ENCODE measurements around the gene CCNY.

DNA sequence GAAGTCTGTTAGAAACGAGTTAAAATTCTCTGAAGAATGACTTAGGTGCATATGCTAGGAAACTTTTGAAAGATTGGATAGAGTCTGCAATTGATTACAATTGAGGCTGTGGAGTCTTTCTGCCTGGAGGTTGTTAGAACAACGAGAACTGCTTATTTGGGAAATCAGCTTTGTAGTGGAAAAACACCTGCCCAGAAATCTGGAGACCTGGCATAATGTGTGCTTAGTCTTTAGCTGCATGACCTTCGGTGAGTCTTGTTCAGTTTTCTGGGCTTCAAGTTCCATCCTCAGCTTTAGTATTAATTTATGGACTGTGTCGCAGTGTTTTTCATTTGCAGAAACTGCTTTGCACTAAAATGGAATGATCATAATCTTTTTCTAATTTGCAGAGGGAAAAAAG lies 31.7 kb downstream of the CCNY start:
- TF ChIP-seq, protein P1, sequence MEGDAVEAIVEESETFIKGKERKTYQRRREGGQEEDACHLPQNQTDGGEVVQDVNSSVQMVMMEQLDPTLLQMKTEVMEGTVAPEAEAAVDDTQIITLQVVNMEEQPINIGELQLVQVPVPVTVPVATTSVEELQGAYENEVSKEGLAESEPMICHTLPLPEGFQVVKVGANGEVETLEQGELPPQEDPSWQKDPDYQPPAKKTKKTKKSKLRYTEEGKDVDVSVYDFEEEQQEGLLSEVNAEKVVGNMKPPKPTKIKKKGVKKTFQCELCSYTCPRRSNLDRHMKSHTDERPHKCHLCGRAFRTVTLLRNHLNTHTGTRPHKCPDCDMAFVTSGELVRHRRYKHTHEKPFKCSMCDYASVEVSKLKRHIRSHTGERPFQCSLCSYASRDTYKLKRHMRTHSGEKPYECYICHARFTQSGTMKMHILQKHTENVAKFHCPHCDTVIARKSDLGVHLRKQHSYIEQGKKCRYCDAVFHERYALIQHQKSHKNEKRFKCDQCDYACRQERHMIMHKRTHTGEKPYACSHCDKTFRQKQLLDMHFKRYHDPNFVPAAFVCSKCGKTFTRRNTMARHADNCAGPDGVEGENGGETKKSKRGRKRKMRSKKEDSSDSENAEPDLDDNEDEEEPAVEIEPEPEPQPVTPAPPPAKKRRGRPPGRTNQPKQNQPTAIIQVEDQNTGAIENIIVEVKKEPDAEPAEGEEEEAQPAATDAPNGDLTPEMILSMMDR (IDR thresholded peaks at IDR 0.05; ENCODE audit: low read depth, low read length, poor library complexity, severe bottlenecking), result no peak
- no peak for TF ChIP-seq EZH2phosphoT487 (IDR thresholded peaks at IDR 0.05; ENCODE audit: borderline replicate concordance, low read length)

All from DOHH2 (cell line).